ENCODE measurements around the gene CDK13.
"Not testable (repeated sequence)": the region's sequence is repeated elsewhere in the genome, so short reads cannot be mapped to it uniquely, and the experiment has no call there.

CDK13 gene

DNA sequence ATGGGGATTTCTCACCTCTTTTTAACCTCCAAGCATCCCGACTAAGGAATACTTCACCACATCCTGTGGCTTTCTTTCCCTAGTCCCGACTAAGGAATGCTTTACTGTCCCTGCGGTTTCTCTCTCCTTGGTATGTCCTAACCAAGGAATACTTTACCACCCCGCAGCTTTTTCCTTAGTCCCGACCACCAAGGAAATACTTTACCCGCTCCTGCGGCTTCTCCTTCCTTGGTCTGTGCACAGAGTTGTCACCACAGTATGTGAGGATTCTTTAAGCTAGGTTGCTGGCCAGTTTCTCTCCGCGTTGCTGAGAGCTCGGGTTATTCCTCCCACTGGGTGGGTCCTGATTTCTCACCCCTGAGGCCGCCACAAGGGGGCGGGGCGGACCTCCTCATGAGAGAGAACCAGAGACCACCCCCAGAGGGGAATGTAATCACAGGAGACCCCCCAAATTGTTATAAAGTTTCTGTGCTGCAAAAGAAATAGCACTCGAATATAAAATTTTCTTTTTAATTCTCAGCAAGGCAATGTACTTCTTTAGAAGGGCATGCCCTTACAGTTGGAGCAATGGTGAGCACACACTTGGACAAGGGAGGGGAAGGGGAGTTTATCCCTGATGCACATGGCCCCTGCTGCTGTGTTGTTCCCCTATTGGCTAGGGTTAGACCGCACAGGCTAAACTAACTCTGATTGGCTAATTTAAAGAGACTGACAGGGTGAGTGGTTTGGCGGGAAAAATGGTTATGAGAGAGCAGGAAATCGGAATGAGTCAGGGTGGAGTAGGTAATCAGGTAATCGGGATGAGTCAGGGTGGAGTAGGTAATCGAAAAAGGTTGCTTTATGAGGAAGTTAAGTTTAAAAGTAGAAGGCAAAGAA, 197.6 kb downstream of the CDK13 start:
- TF ChIP-seq, protein P1, sequence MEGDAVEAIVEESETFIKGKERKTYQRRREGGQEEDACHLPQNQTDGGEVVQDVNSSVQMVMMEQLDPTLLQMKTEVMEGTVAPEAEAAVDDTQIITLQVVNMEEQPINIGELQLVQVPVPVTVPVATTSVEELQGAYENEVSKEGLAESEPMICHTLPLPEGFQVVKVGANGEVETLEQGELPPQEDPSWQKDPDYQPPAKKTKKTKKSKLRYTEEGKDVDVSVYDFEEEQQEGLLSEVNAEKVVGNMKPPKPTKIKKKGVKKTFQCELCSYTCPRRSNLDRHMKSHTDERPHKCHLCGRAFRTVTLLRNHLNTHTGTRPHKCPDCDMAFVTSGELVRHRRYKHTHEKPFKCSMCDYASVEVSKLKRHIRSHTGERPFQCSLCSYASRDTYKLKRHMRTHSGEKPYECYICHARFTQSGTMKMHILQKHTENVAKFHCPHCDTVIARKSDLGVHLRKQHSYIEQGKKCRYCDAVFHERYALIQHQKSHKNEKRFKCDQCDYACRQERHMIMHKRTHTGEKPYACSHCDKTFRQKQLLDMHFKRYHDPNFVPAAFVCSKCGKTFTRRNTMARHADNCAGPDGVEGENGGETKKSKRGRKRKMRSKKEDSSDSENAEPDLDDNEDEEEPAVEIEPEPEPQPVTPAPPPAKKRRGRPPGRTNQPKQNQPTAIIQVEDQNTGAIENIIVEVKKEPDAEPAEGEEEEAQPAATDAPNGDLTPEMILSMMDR (IDR thresholded peaks at IDR 0.05; ENCODE audit: low read depth, low read length), result no peak
- H3K4me3 ChIP-seq (replicated peaks in 1 of 2; ENCODE audit: low read depth in 2 of 2, low read length in 2 of 2), result no peak overlapping the region
- DNase-seq (ENCODE audit: low read depth in 2 of 2), result no peak

DNA sequence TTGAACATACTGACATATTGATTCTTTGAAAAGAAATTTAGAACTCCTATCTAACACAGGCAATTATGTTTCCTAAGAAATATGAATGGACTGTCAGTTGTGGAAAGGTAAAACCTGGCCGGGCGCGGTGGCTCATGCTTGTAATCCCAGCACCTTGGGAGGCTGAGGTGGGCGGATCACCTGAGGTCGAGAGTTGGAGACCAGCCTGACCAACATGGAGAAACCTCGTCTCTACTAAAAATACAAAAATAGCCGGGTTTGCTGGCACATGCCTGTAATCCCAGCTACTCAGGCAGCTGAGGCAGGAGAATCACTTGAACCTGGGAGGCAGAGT, 198.2 kb downstream of the CDK13 start:
- DNase-seq (ENCODE audit: low read depth in 2 of 2); H3K4me3 ChIP-seq (replicated peaks in 1 of 2; ENCODE audit: low read depth in 2 of 2, low read length in 2 of 2): not testable (repeated sequence)

DNA sequence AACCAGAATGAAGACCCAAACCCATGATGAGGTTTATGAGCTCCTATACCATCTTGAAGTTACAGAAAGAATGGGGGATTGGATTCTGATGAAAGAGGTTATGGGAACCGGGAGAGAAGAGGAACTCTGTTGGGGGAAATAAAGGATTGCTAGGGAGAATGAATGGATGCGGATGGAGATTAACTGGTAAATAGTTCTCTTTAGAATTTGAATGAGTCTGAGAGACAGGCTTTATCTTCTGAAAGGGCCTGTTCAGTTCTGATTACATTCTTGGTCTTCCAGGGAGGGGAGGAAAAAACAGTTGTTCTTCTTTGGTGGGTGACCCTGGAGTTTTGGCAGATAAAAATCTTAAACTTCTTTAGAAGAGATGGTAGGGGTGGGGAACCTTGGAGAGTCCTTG, 198.6 kb downstream of the CDK13 start:
- TF ChIP-seq, protein P1 (IDR thresholded peaks at IDR 0.05; ENCODE audit: low read depth, low read length), result no peak
- no peak overlapping the region for H3K4me3 ChIP-seq (replicated peaks in 1 of 2; ENCODE audit: low read depth in 2 of 2, low read length in 2 of 2)
- DNase-seq (ENCODE audit: low read depth in 2 of 2), result no peak

Measured in cardiac fibroblast (primary cell).